Esophagus mucosa (tissue), 1 donor: Measurements from ENCODE around the gene TRPM1. TPM values are rescaled to one million over a fixed set of nuclear protein-coding genes. Genes with fewer than 3 reads are reported as not detected.

Source experiments
- ATAC-seq: fragments of 200-7000 bp; cut with Tn5 transposase; one replicate; pipeline ENCODE4 v1.9.1; 2020
- total RNA-seq: library from RNA; stranded (reverse); gene quantifications from one replicate; pipeline ENCODE4 v1.2.4, GENCODE V29; 2023
- donor health status: DM: yes; HTN: yes; CAD: no.

The TRPM1 gene
- total RNA-seq, 1 donor from 2014 or later = not detected

DNA sequence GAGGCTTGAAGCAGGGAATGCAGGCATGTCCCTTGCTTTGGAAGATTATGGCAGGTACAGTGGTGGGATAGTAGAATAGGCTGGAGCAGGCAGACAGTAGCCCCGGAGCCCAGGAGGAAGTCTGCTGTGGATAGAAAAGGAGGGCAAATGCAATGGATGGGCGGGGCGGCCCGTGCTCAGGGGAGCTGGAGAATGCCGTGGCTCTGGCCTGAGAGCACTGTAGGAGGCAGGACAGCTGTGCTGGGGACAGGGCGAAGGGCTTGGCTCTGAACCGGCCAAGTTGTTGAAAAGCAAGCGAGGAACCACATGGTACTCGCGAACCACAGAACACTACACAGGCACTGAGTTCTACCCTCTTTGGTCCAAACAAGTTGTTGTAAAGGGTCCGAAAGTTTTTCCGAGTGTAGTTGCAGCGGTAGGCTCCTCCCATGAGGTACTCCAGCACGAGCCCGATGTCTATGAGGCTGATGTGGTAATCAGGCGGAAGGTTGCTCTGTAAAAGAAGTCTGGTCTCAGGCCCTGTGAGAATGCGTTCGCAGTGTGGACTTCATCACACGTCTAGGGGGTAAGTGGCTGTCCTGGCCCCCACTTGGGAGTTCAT lies 54.7 kb downstream of the TRPM1 start:
- ATAC-seq = no peak

DNA sequence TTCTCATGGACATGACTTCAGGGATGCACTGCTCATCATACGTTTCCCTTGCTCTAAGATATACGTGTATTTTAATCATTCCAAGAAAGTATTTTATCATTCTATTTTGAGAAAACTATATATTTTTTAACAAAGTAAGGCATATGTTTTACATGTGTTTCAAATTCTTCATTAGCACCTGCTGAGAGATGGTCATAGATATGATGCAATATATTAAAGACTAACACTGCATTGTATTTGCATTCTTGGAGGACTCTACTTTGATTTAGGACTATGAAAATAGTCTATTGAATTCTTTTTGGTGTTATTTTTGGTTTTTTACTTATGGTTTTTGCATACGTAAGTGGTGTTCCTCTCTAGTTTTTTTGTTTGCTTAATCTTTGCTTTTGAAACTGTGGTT lies 55.9 kb downstream of the TRPM1 start:
- no peak for ATAC-seq

- ATAC-seq = no peak
Measured at GRCh38 chr15:31042751-31043150, 58.8 kb downstream of the TRPM1 start.

DNA sequence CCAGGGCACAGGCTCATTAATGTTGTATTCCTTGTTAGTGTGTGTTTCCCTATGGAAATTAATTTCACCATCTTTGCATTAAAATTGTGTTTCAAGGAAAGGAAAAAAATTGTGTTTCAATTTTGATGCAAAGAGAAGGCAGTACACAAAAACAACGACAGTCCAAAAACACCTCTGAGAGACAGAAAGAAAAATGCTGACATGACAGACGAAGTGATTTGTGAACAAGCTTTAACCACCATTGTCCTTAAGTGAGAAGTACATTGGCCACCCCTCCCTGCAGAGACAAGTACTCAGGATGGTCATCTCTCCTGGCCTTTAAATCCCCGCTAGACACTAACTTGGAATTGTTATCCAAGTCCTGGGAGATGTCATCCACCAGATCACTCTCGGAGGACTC lies 59.9 kb downstream of the TRPM1 start:
- no peak for ATAC-seq

DNA sequence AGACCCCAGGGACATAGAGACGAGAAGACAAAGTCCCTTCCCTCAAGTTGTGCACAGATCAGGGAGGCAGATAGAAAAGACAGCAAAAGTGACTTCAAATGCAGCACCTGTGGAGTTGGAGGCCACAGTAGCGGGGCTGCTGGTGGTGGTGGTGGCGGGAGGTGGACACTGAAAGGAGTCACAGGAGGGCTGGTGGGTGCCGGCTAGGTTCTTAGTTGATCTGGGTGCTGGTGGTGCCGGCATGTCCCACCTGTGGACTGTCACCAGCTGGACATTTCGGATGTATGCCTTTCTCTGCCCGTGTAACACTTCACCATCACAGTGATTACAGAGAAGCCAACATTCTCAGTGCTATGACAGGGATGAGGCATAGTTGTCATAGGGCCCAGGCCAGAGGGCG lies 60.9 kb downstream of the TRPM1 start:
- no peak for ATAC-seq

DNA sequence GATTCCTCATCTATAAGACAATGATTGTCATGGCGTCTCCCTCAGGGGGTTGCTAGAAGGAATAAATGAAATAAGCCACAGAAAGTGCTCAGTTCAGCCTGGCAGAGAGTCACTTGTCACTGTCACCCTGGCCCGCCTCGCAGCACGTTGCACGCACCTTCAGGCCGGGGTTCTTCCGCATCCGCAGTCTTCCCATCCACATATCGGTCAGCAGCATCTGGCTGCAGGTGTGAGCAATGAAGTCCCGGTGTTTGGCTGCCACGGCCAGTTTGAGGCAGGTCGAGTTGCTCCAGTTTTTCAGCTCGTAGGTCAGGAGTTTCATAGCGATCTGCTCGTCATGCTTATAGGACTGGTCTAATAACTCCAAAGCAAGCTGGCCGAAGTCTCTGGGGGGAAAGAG lies 61.6 kb downstream of the TRPM1 start:
- no peak for ATAC-seq

DNA sequence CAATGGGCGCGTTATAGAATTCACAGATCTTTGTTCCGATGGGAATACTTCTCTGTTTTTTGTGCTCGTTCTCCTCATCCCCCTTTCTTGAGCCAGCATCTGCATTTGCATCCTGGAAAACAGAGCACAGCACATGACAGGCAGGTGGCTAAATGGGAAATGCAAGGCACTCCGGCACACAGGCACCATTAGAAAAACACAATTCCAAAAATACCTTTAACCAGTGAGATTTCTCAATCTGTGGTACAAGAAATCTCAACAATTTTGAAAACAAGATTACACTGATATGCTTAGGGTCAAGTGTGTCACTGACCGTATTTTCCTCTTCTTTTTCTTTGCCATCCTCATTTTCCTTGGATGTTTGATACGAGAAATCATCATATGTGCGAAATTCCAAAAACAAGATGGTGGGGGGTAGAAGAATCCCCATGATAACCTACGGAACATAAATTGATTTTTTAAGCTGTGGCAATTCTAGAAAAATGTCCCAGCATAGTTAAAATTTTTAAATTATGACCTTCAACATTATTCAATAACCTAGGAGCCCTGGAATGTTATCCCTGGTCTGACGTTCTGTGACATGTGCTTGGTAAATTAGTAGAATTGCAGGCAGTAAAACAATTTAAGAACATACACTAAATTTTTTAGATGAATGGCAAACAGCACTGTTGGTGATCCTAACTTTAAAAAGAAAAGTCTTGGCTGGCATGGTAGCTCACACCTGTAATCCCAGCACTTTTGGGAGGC lies 63.6 kb downstream of the TRPM1 start:
- ATAC-seq = no peak

DNA sequence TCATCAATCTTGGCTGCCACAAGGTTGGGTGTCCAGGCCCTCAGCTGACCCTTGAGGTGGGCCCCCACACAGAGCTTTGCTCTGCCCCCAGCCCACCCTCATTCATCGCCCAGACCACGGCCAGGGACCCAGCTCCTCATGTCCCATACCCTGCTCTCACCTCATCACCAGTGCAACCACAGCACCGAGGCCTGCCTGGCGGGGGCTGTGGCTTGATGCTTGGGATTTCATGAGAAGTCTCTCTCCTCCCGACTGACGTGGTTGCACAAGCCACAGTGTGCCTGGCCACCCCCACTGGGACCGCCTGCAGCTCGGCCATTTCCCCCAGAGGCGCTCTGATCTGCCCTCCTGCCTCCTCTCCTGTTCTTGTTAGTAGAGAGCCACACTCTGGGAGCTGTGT lies 64.7 kb downstream of the TRPM1 start:
- ATAC-seq = peak; percentile 19

DNA sequence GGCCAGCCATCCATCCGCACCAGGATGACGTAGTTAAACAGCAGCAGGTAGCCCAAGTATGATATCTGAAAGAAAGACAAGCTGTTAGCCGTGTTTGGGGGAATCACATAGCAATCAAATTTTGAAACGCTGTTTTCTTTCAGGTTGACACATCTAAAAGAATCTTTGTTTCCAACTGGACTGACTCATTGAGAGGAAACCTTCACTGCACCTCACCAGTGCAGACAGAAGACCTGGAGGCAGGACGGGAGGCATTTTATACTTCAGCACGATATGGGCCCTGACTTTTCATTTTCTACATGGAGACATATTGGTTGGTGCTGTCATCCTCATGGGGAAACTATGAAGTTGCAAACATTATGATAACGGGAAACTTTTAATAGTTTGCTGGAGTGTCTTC lies 65.9 kb downstream of the TRPM1 start:
- ATAC-seq = no peak

GRCh38 chr15:31034152-31034551 lies 67.4 kb downstream of the TRPM1 start:
- ATAC-seq = no peak

DNA sequence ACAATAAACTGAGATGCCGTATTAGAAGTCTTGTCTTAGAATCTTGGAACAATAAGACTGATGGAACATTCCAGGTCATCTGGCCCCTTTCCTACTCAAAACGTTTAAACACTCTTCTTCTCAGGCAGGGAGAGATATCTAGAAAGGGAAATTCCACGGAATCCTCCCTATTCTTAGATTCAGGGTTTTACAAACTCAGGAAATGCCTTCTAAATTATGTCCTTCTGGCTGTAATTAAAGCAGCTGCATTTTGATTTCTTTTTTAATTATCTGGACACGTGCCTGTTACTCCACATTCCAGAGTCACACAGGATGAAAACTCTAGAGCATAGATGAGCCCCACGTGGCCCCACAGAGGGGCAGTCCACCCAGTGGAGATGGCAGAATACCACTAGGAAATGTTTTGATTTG lies 68.6 kb downstream of the TRPM1 start:
- ATAC-seq = no peak

DNA sequence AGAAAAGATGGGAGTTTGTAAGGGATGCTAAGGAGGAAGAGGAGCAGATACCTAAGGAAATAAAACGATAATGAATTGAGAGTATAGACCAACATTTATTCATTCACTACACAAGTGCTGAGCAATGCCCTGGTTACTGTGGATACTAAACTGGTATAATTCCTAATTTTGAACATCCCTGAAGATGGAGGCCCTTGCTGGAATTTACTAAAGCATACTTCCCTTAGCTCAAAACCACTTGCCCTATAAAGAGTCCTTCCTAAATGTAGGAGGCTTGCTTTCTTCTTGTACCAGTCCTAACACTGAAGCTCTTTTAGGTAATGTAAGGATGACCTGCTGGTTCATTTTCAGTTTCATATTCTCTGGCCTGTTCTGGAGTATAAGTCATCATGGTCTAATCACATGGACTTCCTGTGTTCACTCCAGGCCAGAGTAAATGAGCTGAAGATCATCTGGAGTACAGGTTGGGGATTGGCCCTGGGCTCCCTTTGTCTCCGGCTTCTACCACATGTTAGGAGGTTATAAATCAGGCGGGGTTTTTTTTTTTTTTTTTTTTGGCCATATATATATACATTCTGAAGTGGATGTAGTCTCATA lies 70.0 kb downstream of the TRPM1 start:
- ATAC-seq = no peak

DNA sequence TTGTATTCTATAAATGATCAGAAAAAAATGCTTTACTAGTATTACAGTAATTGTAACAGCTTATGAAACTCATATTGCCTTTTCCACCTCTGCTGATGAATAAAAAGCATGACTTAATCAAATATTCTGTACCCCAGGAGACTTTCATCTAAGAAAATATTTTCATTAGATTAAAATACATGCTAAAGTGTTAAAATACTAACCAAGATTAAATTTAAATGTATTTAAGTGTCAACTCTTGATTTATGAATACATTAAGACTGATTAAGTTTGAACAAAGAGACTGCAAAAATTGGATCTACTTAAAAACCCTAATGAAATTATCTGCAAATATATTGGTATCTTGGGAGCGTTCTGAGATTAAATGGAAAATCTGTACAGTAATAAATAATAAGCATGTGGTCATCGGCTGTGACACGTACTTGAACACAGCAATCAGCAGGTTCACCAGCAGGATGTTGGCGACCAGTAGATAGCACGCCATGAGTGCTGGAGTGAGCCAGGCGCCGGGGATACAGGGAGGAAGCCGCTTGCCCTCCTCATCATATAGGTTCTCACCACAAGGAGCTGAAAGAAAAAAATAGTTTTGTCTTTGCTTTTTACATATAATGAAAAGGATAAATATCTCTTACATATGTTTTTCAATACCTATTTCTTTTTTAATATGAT lies 73.5 kb downstream of the TRPM1 start:
- ATAC-seq = no peak

GRCh38 chr15:31025996-31026395 lies 75.5 kb downstream of the TRPM1 start:
- no peak for ATAC-seq

GRCh38 chr15:31024979-31025378 lies 76.5 kb downstream of the TRPM1 start:
- ATAC-seq = no peak

GRCh38 chr15:31024330-31024729 lies 77.2 kb downstream of the TRPM1 start:
- peak; percentile 31 for ATAC-seq

DNA sequence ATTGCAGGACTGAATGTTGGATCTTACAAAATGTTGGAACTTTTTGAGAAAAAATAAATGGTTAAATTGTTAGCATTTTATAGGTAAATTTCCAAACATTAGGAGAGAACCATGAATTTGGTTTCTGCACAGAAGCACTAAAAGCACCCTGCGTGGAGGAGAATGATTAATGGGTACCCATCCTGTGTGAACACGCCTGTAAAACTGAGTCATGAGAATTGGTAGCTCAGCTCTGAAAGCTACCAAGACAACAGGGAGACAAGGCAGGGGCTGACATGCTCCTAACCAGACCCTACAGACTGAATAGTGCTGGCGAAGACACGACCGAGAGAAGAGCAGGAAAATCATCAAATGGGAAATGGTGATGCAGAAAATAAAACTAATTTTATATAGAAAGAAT lies 77.7 kb downstream of the TRPM1 start:
- peak; percentile 79 for ATAC-seq

GRCh38 chr15:31021067-31021665 lies 80.4 kb downstream of the TRPM1 start:
- ATAC-seq = no peak

- no peak for ATAC-seq
Measured at GRCh38 chr15:31020542-31020941, 81.0 kb downstream of the TRPM1 start.

- ATAC-seq = no peak
Measured at GRCh38 chr15:31019986-31020385, 81.5 kb downstream of the TRPM1 start.

DNA sequence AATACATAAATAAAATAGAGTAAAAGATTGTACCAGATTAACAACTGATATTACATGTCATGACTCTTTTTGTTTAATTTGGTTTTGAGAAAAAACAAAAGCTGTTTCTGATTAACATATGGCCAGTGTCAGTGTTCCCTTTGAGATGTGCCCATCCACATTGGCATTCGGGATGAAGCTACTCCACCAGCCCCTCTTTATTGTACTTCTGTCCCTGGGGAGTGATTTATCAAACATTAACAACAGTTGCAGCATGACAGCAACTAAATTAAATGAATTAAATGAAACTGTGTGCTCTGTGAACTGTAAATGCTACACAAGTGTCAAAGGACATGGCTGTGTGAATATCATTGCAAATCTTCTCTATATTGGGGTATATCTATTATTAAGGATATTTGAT lies 84.2 kb downstream of the TRPM1 start:
- ATAC-seq = no peak

DNA sequence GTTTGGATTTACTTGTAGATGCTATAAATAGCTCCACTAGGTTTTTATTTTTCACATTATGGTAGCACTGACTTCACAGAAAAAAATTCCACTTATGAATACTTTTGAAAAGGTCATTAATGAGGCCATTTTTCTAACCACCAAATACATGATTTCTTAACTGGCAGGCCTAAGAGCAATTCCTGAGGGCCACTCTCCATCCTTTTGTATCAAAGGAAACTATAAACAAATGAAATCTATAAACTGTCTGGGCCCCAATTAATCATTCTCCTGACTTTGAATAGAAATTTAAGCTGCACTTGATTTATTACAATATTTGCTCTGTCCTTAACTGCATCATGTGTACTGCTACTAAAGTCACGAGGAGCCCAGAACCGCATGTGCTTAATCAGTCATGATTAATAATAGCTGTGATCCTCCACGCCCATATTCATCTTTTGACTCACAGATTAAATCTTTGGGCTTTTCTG lies 85.0 kb downstream of the TRPM1 start:
- ATAC-seq = peak; percentile 92

GRCh38 chr15:31014608-31014925 lies 87.0 kb downstream of the TRPM1 start:
- no peak for ATAC-seq
